CMK (cell line): ENCODE measurements around the gene C11orf21.
"Not testable (repeated sequence)": the region's sequence is repeated elsewhere in the genome, so short reads cannot be mapped to it uniquely, and the experiment has no call there.

Experiments
- DNase-seq: peaks from one replicate; pipeline ENCODE4 v3.0.0-alpha.2; 2010; ENCODE audit warnings: low read depth

C11orf21 gene

GRCh38 chr11:2295971-2296912 lies 5.5 kb downstream of the C11orf21 start:
- DNase-seq = no peak

GRCh38 chr11:2294926-2295290 lies 6.8 kb downstream of the C11orf21 start:
- DNase-seq = no peak

GRCh38 chr11:2293984-2294925 lies 7.5 kb downstream of the C11orf21 start:
- no peak for DNase-seq

- no peak for DNase-seq
Measured at GRCh38 chr11:2293531-2293971, 8.2 kb downstream of the C11orf21 start.

- no peak for DNase-seq
Measured at GRCh38 chr11:2290351-2290841, 11.3 kb downstream of the C11orf21 start.

GRCh38 chr11:2289859-2290258 lies 11.9 kb downstream of the C11orf21 start:
- DNase-seq = no peak

GRCh38 chr11:2289350-2289749 lies 12.4 kb downstream of the C11orf21 start:
- no peak for DNase-seq

GRCh38 chr11:2287091-2287490 lies 14.6 kb downstream of the C11orf21 start:
- DNase-seq = no peak

- DNase-seq = not testable (repeated sequence)
Measured at GRCh38 chr11:2286350-2286749, 15.4 kb downstream of the C11orf21 start.

GRCh38 chr11:2280208-2280607 lies 21.5 kb downstream of the C11orf21 start:
- DNase-seq = no peak

- no peak for DNase-seq
Measured at GRCh38 chr11:2277933-2278523, 23.7 kb downstream of the C11orf21 start.

- DNase-seq = no peak
Measured at GRCh38 chr11:2277008-2277346, 24.7 kb downstream of the C11orf21 start.

GRCh38 chr11:2276280-2277007 lies 25.3 kb downstream of the C11orf21 start:
- DNase-seq = no peak

- no peak for DNase-seq
Measured at GRCh38 chr11:2275334-2276279, 26.1 kb downstream of the C11orf21 start.

- no peak for DNase-seq
Measured at GRCh38 chr11:2273771-2274170, 27.9 kb downstream of the C11orf21 start.

GRCh38 chr11:2273311-2273710 lies 28.4 kb downstream of the C11orf21 start:
- no peak for DNase-seq

GRCh38 chr11:2272946-2273280 lies 28.8 kb downstream of the C11orf21 start:
- DNase-seq = no peak

- no peak for DNase-seq
Measured at GRCh38 chr11:2272228-2272945, 29.3 kb downstream of the C11orf21 start.

- DNase-seq = no peak
Measured at GRCh38 chr11:2271327-2272227, 30.1 kb downstream of the C11orf21 start.
